Neuron (in vitro differentiated cells): ENCODE results near the gene PBRM1.
"Not testable (repeated sequence)": the region's sequence is repeated elsewhere in the genome, so short reads cannot be mapped to it uniquely, and the experiment has no call there.

ENCODE experiments used
- H2AFZ ChIP-seq: one replicate; pipeline ENCODE4 v1.6.1; 2013; ENCODE audit warnings: low read depth, mild to moderate bottlenecking, inconsistent platforms, low read length, moderate library complexity
- H3K27me3 ChIP-seq: one replicate; pipeline ENCODE4 v1.6.1; 2013; ENCODE audit warnings: low read length; ENCODE audit not compliant: insufficient read depth
- H3K36me3 ChIP-seq: one replicate; pipeline ENCODE4 v1.6.1; 2013; ENCODE audit warnings: low read length; ENCODE audit not compliant: insufficient read depth
- H3K4me1 ChIP-seq: one replicate; pipeline ENCODE4 v1.6.1; 2013; ENCODE audit warnings: low read length; ENCODE audit not compliant: insufficient read depth
- H3K4me3 ChIP-seq: 2 replicates; pipeline ENCODE4 v1.5.1; 2013; ENCODE audit warnings: mild to moderate bottlenecking, low read length, moderate library complexity
- H3K9me3 ChIP-seq: one replicate; pipeline ENCODE4 v1.6.1; 2013; ENCODE audit warnings: low read length

PBRM1 gene

GRCh38 chr3:52532838-52533622 is 152.7 kb downstream of the PBRM1 start:
- Histone ChIP-seq H3K27me3 (no peaks in the 10 kb centered on the region), H3K4me3 (peak overlapping the region; percentile 53), H3K4me1 (peaks cover 18% of the 10 kb centered on the region), H3K36me3 (peaks cover 9% of the 10 kb centered on the region), H3K9me3 (no peaks in the 10 kb centered on the region), H2AFZ (no peak overlapping the region)

GRCh38 chr3:52532517-52532837 is 153.2 kb downstream of the PBRM1 start:
- Histone ChIP-seq H3K27me3 (no peaks in the 10 kb centered on the region), H3K4me1 (peaks cover 12% of the 10 kb centered on the region), H3K36me3 (peaks cover 13% of the 10 kb centered on the region), H3K4me3 (peak overlapping the region; percentile 53), H2AFZ (no peak overlapping the region), H3K9me3 (no peaks in the 10 kb centered on the region)

- Histone ChIP-seq H3K9me3 (no peaks in the 10 kb centered on the region), H3K27me3 (no peaks in the 10 kb centered on the region), H3K36me3 (peaks cover 13% of the 10 kb centered on the region), H3K4me1 (peaks cover 11% of the 10 kb centered on the region), H2AFZ (no peak overlapping the region), H3K4me3 (peak overlapping the region; percentile 53)
Measured at GRCh38 chr3:52531860-52532516, 153.7 kb downstream of the PBRM1 start.

- Histone ChIP-seq H2AFZ (no peak overlapping the region), H3K4me1 (peaks cover 18% of the 10 kb centered on the region), H3K27me3 (no peaks in the 10 kb centered on the region), H3K9me3 (no peaks in the 10 kb centered on the region), H3K36me3 (peaks cover 13% of the 10 kb centered on the region), H3K4me3 (no peak overlapping the region)
Measured at GRCh38 chr3:52530918-52531826, 154.5 kb downstream of the PBRM1 start.

- H3K9me3 ChIP-seq, result no peaks in the 10 kb centered on the region
- H2AFZ ChIP-seq, result no peak overlapping the region
- H3K36me3 ChIP-seq, result peaks cover 13% of the 10 kb centered on the region
- peaks cover 22% of the 10 kb centered on the region for H3K4me1 ChIP-seq
- H3K27me3 ChIP-seq, result no peaks in the 10 kb centered on the region
- no peak overlapping the region for H3K4me3 ChIP-seq
Measured at GRCh38 chr3:52529376-52530333, 156.1 kb downstream of the PBRM1 start.

- no peak overlapping the region for H2AFZ ChIP-seq
- no peaks in the 10 kb centered on the region for H3K27me3 ChIP-seq
- peaks cover 22% of the 10 kb centered on the region for H3K4me1 ChIP-seq
- H3K36me3 ChIP-seq, result peaks cover 13% of the 10 kb centered on the region
- no peak overlapping the region for H3K4me3 ChIP-seq
- no peaks in the 10 kb centered on the region for H3K9me3 ChIP-seq
Measured at GRCh38 chr3:52528586-52529375, 156.9 kb downstream of the PBRM1 start.

- H3K9me3 ChIP-seq, result no peaks in the 10 kb centered on the region
- no peaks in the 10 kb centered on the region for H3K27me3 ChIP-seq
- no peak overlapping the region for H2AFZ ChIP-seq
- peaks cover 22% of the 10 kb centered on the region for H3K4me1 ChIP-seq
- H3K4me3 ChIP-seq, result no peak overlapping the region
- peaks cover 13% of the 10 kb centered on the region for H3K36me3 ChIP-seq
Measured at GRCh38 chr3:52527732-52528585, 157.8 kb downstream of the PBRM1 start.

GRCh38 chr3:52527039-52527731 is 158.5 kb downstream of the PBRM1 start:
- Histone ChIP-seq H2AFZ (no peak overlapping the region), H3K4me1 (peaks cover 20% of the 10 kb centered on the region), H3K9me3 (no peaks in the 10 kb centered on the region), H3K36me3 (peaks cover 13% of the 10 kb centered on the region), H3K27me3 (no peaks in the 10 kb centered on the region), H3K4me3 (no peak overlapping the region)

- H3K9me3 ChIP-seq, H2AFZ ChIP-seq, H3K27me3 ChIP-seq, H3K4me3 ChIP-seq: not testable (repeated sequence)
- peaks cover 19% of the 10 kb centered on the region for H3K4me1 ChIP-seq
- peaks cover 13% of the 10 kb centered on the region for H3K36me3 ChIP-seq
Measured at GRCh38 chr3:52526671-52527038, 159.1 kb downstream of the PBRM1 start.

- peaks cover 19% of the 10 kb centered on the region for H3K4me1 ChIP-seq
Measured at GRCh38 chr3:52525680-52526561, 159.8 kb downstream of the PBRM1 start.

More at GRCh38 chr3:52525680-52526561, 159.8 kb downstream of the PBRM1 start:
- Histone ChIP-seq H2AFZ (no peak overlapping the region), H3K9me3 (no peaks in the 10 kb centered on the region), H3K36me3 (peaks cover 13% of the 10 kb centered on the region), H3K4me3 (no peak overlapping the region), H3K27me3 (no peaks in the 10 kb centered on the region)
